NCI-H82 treated with DMSO at 0.1 percent for 48 hours (cell line): ENCODE data around the gene ADD1.
"Not testable (repeated sequence)": the region's sequence is repeated elsewhere in the genome, so short reads cannot be mapped to it uniquely, and the experiment has no call there.

Experiments
- DNase-seq: peaks from one replicate; lab custom pipeline; 2025; ENCODE audit not compliant: unreplicated experiment; lab: John Stamatoyannopoulos, UW

The ADD1 gene

DNA sequence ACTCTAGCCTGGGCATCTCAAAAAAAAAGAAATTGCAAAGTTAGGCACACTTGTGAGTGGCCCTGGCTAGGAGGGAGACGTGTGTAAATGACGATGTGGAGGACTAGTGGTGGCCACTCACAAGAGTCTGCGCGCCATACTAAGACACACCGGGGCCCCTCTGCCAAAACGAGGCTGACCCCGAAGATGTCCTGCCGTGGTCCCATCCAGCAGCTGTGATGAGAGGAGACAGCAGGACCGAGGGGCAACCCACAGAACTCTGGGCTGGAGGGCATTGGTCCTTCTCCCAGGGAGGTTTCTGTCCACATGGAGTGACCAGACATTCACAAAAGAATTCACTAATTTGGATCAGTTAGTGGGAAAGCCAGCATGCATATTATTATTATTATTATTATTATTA, 72.1 kb downstream of the ADD1 start:
- DNase-seq: no peak

- not testable (repeated sequence) for DNase-seq
Measured at GRCh38 chr4:2916696-2917095, 73.1 kb downstream of the ADD1 start.

GRCh38 chr4:2918300-2918699, 74.7 kb downstream of the ADD1 start:
- not testable (repeated sequence) for DNase-seq

DNA sequence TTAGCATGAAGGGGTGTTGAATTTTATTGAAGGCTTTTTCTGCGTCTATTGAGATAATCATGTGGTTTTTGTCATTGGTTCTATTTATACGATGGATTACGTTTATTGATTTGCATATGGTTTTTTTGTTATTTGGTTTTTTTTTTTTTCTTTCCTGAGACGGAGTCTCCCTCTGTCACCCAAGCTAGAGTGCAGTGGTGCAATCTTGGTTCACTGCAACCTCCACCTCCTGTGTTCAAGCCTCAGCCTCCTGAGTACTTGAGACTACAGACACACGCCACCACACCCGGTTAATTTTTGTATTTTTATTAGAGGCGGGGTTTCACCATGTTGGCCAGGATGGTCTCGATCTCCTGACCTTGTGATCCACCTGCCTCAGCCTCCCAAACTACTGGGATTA, 75.1 kb downstream of the ADD1 start:
- DNase-seq: not testable (repeated sequence)

DNA sequence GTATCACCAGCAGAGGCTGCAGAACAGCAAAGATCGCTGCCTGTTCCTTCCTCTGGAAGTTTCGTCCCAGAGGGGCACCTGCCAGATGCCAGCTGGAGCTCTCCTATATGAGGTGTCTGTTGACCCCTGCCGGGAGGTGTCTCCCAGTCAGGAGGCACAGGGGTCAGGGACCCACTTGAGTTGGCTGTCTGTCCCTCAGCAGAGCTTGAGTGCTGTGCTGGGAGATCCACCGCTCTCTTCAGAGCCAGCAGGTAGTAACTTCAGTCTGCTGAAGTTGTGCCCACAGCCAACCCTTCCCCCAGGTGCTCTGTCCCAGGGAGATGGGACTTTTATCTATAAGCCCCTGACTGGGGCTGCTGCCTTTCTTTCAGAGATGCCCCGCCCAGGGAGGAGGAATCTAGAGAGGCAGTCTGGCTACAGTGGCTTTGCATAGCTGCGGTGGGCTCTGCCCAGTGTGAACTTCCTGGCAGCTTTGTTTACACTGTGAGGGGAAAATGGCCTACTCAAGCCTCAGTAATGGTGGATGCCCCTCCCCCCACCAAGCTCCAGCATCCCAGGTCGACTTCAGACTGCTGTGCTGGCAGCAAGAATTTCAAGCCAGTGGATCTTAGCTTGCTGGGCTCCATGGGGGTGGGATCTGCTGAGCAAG, 78.9 kb downstream of the ADD1 start:
- not testable (repeated sequence) for DNase-seq

DNA sequence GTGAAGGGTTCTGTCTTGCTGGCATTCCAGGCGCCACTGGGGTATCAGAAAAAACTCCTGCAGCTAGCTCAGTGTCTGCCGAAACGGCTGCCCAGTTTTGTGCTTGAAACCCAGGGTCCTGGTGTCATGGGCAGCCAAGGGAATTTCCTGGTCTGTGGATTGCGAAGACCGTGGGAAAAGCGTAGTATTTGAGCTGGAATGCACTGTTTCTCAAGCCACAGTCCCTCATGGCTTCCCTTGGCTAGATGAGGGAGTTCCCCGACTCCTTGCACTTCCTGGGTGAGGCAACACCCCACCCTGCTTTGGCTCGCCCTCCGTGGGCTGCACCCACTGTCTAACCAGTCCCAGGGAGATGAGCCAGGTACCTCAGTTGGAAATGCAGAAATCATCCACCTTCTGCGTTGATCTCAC, 79.5 kb downstream of the ADD1 start:
- DNase-seq: no peak

DNA sequence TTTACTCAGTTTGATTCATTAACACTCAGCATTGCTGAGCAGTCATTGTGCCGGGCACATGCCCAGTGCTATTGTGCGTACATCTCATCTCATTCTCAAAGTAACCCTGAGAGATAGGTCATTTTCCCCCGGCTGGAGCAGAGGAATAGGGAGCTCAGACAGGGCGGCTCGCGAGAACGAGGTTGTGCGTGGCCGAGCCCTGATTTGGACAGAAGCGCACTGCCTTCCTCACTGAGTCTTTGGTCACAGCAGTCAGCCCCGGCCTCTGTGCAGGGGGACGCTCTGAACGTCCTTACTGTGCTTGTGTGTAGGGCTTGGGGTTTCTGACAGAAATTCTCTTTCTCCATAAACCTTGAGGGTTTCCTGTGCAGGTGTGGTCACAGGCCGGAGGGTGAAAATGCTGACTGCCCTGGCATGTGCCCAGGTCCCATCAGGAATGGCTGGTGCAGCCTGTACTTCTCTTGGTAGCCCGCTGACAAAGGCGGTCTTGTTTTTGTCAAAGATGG, 80.1 kb downstream of the ADD1 start:
- DNase-seq: no peak

- DNase-seq: no peak
Measured at GRCh38 chr4:2924286-2924685, 80.6 kb downstream of the ADD1 start.

DNA sequence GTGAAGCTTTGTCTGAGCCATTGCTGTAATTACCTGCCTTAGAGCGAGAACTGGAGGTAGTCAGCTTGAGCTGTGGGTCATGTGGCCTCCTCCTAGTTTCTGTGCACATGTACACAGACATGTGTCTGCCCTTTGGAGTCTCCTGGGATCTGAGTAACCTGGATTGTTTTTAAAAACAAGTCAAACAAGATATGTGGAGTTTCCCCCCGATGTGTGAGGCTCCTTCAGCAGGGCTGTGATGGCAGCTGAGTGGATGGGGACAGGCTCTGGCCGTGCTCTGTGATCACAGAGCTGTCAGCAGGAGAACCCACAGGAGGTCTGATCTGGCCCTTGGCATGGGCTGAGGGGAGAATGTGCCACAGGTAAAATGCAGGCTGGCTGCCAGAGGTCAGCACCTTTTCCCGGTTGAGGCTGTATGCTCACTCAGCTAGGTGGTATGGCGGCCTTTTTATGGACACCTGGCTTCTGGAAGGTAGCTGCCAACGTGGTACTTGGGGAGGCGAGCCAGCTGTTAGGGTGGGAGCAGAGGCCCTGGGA, 81.2 kb downstream of the ADD1 start:
- no peak for DNase-seq

DNA sequence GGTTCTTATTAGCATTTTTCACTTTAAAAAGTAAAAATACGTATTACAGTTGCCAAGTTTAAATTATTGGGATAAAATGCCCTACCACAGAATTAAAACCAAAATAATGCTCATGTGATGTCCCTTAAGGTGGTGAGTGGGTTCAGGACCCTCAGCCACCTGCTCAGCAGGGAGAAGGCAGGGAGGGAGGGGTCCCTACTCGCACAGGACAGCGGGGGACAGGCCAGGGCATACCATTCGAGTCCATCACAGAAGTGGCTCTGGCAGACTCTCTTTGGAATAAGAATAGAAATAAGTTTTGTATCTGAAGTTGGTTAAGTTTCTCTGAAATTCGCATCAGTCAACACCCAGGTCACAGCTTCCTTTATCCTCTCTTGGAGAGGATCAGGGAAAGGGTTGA, 81.9 kb downstream of the ADD1 start:
- DNase-seq: no peak

- DNase-seq: no peak
Measured at GRCh38 chr4:2925931-2926860, 82.6 kb downstream of the ADD1 start.

- DNase-seq: no peak
Measured at GRCh38 chr4:2927016-2927695, 83.5 kb downstream of the ADD1 start.

DNA sequence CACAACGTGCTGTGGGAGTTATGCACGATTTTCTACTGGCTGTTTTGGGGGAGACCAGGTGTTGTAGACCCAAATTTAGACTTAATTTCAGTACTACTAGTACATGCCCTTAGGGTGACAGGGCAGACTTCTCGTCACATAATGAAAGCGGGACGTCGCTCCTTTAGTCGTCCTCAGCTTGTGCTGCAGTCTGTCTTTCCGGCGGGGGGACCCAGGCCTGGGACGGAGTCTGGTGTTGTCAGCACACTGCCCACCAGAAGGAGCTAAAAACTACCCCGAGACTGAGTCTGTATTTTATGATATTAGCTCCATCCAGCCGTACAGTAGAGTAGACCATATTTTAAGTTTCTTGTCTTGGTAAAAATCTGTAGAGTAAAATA, 84.0 kb downstream of the ADD1 start:
- DNase-seq: no peak

- DNase-seq: no peak
Measured at GRCh38 chr4:2928242-2929176, 84.9 kb downstream of the ADD1 start.

DNA sequence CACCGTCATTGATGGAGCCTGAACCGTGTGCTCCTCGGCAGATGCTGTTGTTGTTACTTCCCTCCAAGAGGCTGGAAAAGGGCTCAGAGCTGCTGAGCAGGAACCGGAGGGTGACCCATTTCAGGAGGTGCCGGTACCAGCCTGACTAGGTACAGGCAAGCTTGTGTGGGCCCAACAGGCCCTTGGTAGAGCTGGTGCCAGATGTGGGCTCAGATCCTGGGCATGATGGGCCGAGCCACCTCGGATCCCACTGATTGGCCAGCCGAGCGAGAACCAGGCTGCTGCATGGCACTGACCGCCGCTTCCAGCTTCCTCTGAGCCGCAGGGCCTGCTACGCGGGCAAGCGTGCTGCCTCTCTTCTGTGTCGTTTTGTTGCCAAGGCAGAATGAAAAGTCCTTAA, 85.8 kb downstream of the ADD1 start:
- no peak for DNase-seq

DNA sequence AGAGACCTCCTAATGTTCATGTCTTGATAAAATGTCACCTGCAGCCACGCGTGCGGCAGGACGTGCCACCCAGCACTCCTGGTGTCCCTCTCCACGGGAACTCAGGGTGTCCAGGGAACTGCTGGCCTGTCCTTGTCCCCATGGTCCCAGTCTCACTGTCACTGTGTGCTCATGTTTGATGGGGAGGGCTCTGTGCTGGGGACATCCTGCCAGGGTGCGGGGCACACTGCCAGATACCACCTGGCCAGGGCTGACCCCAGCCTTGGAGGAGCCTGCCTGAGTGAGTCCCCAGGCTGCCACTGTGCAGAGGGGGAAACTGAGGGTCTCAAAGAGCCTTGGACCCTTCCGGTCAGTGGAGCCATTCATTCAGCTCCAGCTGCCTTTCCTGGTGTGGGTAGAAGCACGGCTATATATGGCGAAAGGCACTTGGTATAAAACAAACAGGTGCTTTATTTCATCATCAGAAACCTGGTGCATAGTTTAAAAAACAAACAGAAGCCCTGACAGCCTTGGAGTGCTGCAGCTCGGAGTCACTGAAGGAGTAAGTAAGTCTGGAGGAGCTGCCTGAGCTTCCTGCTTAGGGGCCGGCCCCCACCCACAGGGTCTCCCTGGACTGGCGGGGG, 86.6 kb downstream of the ADD1 start:
- DNase-seq: no peak

DNA sequence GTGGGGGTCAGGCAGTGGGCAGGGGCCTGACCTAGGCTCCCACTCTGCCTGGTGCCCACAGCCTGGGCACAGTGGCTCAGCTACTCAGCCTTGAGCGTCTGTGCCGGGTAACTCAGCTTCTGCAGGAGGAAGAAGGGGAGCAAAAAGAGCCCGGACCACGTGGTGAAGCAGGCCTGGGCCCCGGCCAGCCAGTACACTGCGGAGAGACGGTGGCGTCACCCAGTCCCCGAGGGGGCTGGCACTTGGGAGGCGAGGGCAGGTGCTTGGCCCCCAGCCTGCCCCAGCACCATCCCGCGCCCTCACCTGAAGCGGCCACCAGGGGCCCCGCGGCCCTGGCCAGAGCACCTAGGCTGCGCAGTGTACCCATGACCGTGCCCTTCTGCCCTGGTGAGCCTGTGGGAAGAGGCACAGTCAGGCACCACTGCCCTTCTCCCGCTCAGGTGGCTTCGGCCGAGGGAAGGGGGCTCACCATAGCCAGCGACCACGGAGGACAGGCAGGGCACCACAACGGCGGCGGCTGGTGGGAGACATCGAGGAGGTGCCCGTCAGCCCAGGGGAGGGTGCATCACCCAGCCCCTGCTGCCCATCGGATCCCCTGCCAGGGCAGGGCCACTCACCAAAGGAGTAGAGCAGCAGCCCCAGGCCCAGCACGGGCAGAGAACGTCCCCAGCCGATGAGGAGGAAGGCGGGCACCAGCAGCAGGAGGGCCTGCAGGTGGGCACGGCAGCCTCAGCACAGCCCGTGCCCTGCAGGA, 87.3 kb downstream of the ADD1 start:
- no peak for DNase-seq

DNA sequence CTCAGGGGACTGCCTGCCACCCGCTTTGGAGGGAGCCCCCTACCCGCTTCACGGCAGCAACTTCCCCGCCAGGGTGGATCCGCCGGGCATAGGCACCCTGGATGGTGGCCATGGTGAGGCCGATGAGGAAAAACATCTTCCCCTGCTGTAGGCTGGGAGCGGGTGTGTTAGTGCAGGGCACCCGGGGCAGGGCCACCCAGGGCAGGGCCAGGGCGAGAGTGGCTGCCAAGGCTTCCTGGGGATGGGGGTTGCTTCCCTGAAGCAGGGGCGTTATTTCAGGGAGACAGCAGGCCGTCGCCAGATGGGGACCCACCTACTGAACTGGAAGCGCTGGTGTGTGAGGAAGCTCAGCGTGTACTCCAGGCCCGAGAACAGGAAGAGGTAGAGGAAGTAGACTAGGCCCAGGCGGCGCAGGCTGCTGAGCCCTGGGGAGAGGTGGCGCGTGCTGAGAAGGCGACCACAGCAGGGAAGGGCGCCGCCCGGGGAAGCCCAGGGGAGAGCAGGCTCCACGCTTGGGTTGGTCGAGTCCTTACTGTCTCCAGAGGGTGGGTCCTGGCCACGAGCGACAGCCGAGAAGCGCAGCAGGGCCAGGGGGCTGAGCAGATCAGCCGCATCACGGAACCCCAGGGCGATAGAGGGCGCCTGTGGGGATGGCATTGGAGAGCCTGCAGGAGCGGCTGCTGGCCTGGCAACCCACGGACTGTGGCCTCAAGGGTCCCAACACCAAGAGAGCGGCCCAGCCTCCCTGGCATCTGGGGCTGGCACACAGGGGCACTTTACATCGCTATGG, 88.1 kb downstream of the ADD1 start:
- DNase-seq: no peak
